HG03342 (cell line): ENCODE results near the gene ADRA2B.

Experiments
- ATAC-seq: cut with Tn5 transposase; IDR thresholded peaks from one replicate; pipeline ENCODE4 v1.9.1; 2021; ENCODE audit warnings: mild to moderate bottlenecking, moderate library complexity; ENCODE audit not compliant: unreplicated experiment

Gene ADRA2B

GRCh38 chr2:96138179-96139145 is 22.1 kb upstream of the ADRA2B start, which contains the start of gene ASTL:
Gene ASTL, minus strand, starts transcription at chr2:96138502. Its CDS starts 66 bp downstream, at chr2:96138436.
- no peak for ATAC-seq

- no peak for ATAC-seq
Observed at GRCh38 chr2:96137321-96138178, 21.2 kb upstream of the ADRA2B start.

DNA sequence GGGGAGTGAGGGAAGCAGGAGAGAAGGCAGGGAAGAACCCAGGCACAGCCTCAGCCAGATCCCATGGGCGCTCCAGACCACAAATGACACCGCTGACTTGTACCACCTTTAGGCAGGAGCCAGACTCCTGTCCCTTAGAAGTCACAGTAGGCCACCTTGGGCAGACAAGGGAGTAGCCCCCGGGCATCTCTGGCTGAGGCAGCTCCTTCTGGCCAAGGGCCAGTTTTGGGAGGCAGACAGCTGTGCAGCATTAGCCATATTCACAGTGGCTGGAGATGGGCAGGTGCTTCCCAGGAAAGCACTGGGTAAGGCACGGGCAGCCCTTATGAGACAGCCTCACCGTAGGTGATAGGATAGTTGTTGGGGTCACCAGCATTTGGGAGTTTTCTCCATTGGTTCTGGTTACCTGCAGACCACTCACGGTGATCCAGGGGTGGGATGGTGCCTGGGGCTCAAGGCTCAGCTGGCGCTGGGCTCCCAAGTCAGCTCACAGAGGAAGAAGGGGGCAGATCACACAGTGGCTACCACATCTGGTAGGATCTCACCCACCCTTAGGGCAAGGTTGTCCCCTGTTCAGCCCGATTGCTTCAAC is 19.9 kb upstream of the ADRA2B start:
- ATAC-seq, result no peak

DNA sequence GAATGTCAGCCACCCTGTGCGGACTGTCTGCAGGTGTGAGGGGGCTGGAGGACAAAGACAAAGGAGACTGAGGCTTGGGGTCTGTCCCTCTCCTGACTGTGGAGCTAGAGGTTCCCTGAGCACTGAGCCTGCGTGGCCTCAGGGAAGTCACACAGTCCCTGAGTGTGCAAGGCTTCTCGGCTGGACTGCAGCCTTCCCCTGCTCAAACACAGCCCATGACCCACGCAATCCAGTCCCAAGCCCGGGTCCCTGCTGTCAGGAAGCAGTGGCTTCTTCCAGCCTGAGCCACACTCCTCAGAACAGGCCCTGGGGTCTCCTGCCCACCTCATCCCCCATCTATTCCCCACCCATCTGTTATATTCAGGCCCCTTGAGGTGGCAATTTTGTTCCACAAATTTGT is 19.2 kb upstream of the ADRA2B start:
- no peak for ATAC-seq

- no peak for ATAC-seq
Observed at GRCh38 chr2:96135171-96135570, 18.8 kb upstream of the ADRA2B start.

- ATAC-seq, result no peak
Observed at GRCh38 chr2:96134421-96134820, 18.1 kb upstream of the ADRA2B start.

DNA sequence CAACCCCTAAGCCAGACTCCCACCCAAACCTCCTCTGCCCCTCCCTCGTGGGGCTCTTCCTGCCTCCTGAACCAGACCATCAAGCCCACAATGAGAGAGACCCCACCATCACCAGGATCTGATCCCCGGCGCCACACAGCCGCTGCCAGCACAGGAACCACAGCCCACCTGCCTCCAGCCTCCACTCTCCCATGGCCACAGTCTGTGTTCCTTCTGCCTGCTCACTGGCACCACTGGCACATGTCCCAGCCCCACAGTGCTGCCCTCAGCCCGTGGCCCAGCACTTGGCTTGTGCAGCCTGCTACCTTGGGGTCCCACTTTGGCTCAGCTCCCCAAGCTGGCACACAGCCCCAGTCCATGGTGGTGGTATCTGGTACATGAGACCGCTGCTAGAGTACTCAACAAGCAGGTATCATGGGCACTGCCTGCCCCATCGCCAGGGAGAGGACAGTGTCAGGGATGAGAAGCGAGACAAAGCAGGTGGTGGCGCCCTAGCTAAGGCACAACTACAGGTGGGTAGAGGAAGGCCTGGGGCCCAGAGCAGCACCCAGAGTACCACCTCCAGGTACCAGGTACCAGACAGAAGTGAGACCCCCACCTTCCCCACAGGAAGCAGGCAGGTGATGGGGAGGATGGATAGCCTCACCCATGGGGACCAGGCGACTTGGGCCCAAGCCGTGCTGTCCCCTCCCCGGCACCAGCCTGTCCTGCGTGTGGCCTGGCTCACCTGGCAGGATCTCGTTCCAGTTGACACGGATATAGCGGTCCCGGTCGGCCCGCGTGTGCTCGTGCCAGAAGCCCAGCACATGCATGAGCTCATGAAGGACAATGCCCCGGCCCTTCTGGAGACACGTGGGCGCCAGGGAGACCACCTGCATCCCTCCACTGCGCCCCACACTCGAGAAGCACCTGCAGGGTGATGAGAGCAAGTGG is 15.7 kb upstream of the ADRA2B start:
- no peak for ATAC-seq

DNA sequence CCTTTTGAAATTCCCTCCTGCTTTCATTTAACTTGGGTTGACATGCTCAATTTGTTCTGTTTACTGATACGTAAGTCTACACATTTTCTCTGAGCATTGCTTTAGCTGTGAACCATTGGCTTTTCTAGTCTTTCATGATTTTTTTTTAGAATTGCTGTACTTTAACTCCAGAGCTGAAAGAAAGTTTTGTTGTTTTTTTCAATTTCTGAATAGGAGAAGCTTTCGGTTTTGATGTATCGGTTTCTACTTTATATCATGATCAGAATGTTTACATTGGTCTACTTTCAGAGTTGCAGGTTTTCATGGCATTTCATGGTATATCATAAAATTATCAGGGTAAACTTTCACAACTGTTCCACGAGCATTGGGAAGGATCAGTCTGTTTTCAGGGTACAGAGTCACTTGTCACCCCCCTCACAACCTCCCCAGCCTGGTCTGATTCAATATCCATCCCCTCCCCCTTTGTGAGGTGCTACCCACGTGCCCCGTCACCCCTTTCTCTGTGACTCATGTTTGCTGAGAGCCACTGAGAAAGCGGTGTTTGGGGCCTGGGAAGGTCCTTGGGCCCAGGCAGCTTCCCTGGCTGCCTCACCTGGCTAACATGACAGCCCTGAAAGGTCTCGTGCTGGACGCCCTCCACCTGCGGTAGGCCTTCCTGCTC is 14.9 kb upstream of the ADRA2B start:
- no peak for ATAC-seq

- no peak for ATAC-seq
Observed at GRCh38 chr2:96130483-96130882, 14.1 kb upstream of the ADRA2B start.

GRCh38 chr2:96129528-96130120 is 13.3 kb upstream of the ADRA2B start:
- no peak for ATAC-seq

DNA sequence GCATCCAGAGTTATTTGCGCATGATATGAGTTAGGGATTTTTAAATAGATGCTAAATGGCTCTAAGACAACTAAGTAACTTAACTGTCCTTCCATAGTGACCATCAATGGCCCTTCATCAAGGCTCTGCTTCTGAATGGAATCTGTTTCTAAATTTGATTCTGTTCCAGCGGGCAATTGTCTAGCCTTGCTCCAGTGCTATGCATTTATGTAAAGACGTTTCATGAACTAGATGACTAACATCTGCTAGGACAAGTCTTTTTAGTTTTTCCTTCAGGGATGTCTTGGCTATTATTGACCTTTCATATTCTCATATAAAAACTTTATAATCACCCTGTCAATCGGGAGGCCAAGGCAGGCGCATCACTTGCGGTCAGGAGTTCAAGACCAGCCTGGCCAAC is 12.1 kb upstream of the ADRA2B start:
- no peak for ATAC-seq

DNA sequence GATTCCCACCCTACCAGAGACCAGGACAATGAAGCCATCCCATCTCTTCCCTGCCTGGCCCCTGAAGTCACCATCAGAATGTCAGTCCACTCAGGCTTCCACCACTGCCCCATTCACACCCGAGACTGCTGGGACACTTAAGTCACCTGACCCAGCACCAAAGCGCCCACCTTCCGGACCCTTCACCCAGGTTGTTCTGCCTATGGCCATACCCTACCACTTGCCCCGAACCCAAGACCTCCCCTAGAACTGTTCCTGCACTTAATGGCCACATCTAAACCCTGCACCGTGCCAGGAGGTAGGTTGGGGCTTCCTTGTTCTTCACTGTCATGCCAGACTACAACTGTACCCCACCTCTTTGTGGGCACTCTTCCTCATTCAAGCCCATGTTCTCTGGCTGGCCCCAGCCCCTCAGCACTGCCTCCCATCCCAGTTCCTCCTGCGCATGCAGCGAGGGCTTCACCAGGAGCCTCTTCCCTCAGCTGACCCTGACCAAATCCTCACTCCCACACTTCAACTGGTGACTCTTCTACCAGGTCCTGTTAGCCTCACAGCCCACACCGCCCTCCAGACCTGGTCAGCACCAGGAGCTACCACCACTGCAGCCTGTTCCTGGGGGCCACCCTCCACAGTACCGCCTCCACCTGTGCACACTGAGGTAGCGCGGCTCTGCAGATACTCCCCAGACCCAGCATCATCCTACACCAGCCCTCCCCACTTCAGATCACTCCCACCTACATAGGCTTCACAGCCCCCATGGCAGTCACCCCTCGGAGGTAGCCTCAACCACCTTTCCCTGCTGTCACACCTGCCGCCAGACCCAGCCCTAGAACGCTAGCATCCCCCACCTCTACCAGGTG is 8.3 kb upstream of the ADRA2B start:
- no peak for ATAC-seq

DNA sequence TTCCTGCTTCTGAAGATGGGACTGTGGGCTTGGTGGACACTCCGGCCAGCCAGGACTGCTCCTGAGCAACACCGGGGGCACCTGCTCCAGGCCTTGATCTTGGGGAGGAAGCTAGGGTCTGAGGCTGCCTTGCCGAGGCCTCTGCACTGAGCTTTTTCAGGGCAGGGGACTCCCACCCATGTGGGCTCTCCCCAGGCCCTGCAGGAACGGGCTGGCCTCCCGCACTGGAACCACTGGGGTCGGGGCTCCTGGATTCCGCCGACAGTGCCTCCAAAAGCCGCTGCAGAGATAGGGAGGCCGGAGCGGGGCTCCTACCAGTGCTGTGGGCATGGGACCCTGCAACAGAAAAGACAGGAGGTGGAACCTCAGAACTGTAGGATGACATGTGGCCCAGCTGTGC is 7.6 kb upstream of the ADRA2B start:
- no peak for ATAC-seq

DNA sequence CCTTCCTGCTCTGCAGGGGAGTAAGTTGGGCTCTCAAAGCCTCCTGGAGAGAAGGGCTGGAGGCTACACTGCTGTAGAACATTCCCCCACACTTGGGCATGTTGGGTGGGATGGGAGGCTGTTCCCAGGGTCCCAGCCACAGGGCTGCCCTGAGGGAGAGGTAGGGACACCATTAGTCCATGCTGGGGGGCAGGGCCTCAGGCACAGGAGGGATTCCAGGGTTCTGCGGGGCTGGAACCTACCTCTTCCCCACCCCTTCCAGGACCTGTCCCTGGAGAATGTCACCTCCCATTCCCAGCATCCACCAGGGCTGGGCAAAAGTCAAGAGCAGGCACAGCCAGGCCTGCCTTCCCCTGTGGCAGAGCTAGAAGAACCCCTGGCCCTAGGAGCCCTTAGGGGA is 6.9 kb upstream of the ADRA2B start:
- ATAC-seq, result no peak

DNA sequence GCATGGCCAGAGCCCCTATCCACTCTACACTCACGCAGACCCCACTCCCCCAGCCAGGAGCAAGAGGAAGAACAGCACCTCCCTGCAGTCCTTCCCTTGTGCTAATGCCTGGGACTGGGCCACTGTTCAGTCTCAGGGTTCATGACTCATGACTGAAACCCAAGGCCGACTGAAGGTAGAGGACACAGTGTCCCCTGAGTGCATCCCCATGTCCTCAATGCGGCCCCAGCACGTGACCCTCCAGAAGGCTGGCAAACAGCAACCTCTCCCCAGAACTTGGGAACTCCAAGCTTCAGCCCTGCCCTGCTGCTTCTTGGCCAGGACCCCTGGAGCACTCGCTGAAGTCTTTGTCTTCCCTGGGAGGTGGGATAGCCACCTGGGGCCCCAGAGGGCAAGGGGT is 6.0 kb upstream of the ADRA2B start:
- ATAC-seq, result no peak

GRCh38 chr2:96121414-96121813 is 5.0 kb upstream of the ADRA2B start:
- ATAC-seq, result no peak

GRCh38 chr2:96120991-96121390 is 4.6 kb upstream of the ADRA2B start:
- ATAC-seq, result no peak

- ATAC-seq, result no peak
Observed at GRCh38 chr2:96120091-96120720, 3.8 kb upstream of the ADRA2B start.
